HUES64 (cell line): ENCODE data around the gene S100A12.
"Not testable (repeated sequence)": the region's sequence is repeated elsewhere in the genome, so short reads cannot be mapped to it uniquely, and the experiment has no call there.

ENCODE experiments used
- H3K27ac ChIP-seq: 2 replicates; pipeline ENCODE4 v1.7.0; 2013; ENCODE audit warnings: low read depth, low read length, inconsistent platforms
- H3K27me3 ChIP-seq: 2 replicates; pipeline ENCODE4 v1.6.1; 2013; ENCODE audit warnings: mild to moderate bottlenecking, low read length; ENCODE audit not compliant: insufficient read depth
- H3K36me3 ChIP-seq: 2 replicates; pipeline ENCODE4 v1.6.1; 2013; ENCODE audit warnings: mild to moderate bottlenecking, low read length; ENCODE audit not compliant: insufficient read depth
- H3K4me1 ChIP-seq: 2 replicates; pipeline ENCODE4 v1.6.1; 2013; ENCODE audit warnings: mild to moderate bottlenecking, low read length, moderate library complexity; ENCODE audit not compliant: insufficient read depth
- H3K4me3 ChIP-seq: 2 replicates; pipeline ENCODE4 v1.5.1; 2013; ENCODE audit warnings: mild to moderate bottlenecking, low read length, moderate library complexity
- H3K9ac ChIP-seq: 2 replicates; pipeline ENCODE4 v1.6.1; 2013; ENCODE audit warnings: mild to moderate bottlenecking, low read depth, low read length
- H3K9me3 ChIP-seq: 2 replicates; pipeline ENCODE4 v1.6.1; 2013; ENCODE audit warnings: low read depth, low read length; ENCODE audit not compliant: insufficient read depth
- WGBS: fragments of 150-250, 120-280 bp; methylation state at CpG from one replicate; pipeline ENCODE4 v1.1.7; 2013; ENCODE audit warnings: missing lambda C conversion rate; 5-methylcytosine and 5-hydroxymethylcytosine counted together

S100A12 gene

DNA sequence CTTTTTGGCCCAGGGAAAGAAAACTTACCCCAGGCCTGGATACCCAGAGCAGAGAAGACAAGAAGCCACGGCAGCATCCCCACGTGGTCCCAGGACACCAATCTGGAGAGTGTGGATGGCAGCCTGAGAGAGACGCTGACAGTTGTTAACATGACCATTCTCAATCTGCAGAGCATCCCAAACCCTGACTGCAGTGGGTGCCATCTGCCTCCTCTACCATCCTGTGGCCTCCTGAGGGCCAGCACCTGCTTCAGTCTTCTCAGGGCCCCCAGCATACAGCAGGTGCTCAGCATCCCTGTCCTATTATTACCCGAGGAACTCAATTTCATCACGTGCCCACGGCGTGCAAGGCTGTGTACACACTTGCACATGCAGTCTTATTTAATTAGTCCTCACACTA is 27.6 kb downstream of the S100A12 start:
- no peak overlapping the region for H3K4me3 ChIP-seq
- no peaks in the 10 kb centered on the region for H3K9me3 ChIP-seq
- no peak overlapping the region for H3K27ac ChIP-seq
- no peaks in the 10 kb centered on the region for H3K36me3 ChIP-seq
- H3K4me1 ChIP-seq = no peaks in the 10 kb centered on the region
- 77% methylated on average over 7 of the region's 7 CpGs for WGBS
- H3K27me3 ChIP-seq = peaks cover 3% of the 10 kb centered on the region; the same call in 1 of the 2 replicates
- no peak overlapping the region for H3K9ac ChIP-seq

DNA sequence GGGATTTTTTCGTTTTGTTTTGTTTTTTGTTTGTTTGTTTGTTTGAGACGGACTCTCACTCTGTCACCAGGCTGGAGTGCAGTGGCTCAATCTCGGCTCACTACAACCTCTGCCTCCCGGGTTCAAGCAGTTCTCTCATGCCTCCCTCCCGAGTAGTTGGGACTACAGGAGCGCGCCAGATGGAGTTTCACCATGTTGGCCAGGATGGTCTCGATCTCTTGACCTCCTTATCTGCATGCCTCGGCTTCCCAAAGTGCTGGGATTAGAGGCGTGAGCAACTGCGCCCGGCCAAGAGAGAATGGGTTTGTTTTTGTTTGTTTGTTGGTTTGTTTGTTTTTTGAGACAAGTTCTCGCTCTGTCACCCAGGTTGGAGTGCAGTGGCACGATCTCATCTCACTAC is 28.4 kb downstream of the S100A12 start:
- not testable (repeated sequence) for H3K27me3 ChIP-seq, H3K4me3 ChIP-seq, H3K4me1 ChIP-seq, H3K9ac ChIP-seq, H3K9me3 ChIP-seq, H3K27ac ChIP-seq, H3K36me3 ChIP-seq
- WGBS = 83% methylated on average over 14 of the region's 14 CpGs

DNA sequence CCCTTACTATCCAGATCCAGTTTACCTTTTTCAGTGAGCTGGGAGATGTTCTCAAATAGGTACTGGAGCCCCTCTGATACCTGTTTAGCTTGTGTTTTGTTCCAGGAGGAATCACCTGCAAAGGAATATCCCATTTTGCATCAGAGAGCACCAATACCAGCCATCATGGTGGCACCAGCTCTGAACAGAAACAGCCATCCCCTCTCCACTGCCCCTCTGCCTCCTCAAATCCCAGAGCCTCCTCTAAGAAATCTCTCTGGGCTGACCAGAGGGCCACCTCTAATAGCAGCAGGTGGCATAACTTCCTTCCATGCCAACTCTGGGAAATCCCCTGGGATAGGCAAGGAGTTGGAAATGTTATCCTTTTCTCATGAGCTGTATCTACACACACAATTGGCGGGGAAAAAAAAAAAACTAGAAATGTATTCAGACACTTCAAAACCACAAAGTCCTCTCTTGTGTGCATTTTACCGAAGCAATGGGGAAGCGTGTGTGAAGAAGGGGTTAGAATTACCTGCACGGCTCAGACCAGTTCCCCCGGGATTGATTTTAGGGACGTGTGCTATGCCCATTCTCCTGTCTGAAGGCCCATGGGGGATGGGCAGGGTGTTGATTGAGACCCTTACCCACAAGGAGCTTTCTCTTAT is 29.2 kb downstream of the S100A12 start:
- Histone ChIP-seq H3K27ac (no peak overlapping the region), H3K9me3 (no peaks in the 10 kb centered on the region), H3K9ac (no peak overlapping the region), H3K36me3 (no peaks in the 10 kb centered on the region), H3K4me1 (no peaks in the 10 kb centered on the region), H3K4me3 (no peak overlapping the region), H3K27me3 (peaks cover 3% of the 10 kb centered on the region; the same call in 1 of the 2 replicates)
- 88% methylated on average over 6 of the region's 6 CpGs for WGBS

DNA sequence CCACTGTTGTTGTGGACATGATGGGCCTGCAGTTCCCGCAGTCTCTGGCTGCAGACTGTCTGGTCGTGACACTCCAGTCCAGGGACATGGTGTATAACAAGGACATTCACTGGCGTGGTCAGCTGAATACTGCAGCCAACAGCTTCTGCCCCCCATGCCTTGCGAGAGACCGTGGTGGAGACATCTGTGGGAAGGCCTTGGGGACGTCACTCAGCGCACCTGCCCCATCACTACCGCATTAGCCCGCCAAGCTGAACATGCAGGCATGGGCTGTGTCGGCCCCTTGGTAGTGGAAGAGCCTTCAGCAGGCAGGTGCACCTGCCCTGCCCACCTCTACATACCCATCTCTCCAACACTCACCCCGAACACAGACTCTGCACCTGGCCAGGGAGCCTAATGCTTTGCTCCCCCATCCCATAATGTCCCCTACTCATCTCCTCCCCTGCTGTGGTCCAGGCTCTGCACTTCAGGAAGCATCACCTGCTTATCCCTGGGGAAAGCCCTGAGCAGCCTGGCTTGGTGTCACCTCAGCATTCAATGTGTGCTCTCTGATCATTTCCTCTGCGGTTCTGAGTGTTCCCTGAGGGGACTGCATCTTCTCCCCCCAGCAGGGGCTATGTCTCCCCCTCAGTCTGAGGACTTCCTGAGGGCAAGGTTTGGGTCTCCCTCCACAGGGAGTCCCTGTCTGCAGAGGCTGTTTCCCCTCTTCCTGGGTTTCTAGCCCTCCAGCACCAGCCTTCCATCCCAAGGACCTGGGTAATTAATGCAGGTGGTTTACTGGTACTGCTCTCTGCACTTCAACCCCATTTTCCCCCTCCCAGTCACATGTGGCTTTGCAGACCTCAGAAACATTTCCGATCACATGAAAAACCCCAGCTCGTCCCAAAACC is 30.0 kb downstream of the S100A12 start:
- H3K9ac ChIP-seq = no peak overlapping the region
- no peak overlapping the region for H3K4me3 ChIP-seq
- no peaks in the 10 kb centered on the region for H3K9me3 ChIP-seq
- 90% methylated on average over 14 of the region's 14 CpGs for WGBS
- H3K4me1 ChIP-seq = no peaks in the 10 kb centered on the region
- no peaks in the 10 kb centered on the region for H3K36me3 ChIP-seq
- H3K27ac ChIP-seq = no peak overlapping the region
- peaks cover 3% of the 10 kb centered on the region; the same call in 1 of the 2 replicates for H3K27me3 ChIP-seq

DNA sequence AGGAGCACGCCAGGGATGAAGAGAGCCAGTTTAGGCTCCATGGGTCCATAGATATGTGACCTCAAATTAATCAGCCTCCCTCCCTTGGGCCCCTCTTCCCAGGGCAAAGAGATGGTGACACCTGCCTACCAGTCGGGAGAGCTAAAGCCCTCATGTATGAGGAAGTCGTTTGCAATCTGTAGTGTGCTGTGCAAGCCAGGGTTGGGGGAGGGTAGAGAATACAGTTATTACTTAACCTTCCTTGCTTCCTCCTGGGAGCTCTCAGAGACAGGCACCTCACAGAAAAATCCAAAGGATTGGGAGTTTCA is 30.7 kb downstream of the S100A12 start:
- Histone ChIP-seq H3K4me1 (no peaks in the 10 kb centered on the region), H3K27ac (no peak overlapping the region), H3K4me3 (no peak overlapping the region), H3K9ac (no peak overlapping the region), H3K27me3 (peaks cover 3% of the 10 kb centered on the region; the same call in 1 of the 2 replicates), H3K9me3 (no peaks in the 10 kb centered on the region), H3K36me3 (no peaks in the 10 kb centered on the region)
- 82% methylated on average over 3 of the region's 3 CpGs for WGBS

DNA sequence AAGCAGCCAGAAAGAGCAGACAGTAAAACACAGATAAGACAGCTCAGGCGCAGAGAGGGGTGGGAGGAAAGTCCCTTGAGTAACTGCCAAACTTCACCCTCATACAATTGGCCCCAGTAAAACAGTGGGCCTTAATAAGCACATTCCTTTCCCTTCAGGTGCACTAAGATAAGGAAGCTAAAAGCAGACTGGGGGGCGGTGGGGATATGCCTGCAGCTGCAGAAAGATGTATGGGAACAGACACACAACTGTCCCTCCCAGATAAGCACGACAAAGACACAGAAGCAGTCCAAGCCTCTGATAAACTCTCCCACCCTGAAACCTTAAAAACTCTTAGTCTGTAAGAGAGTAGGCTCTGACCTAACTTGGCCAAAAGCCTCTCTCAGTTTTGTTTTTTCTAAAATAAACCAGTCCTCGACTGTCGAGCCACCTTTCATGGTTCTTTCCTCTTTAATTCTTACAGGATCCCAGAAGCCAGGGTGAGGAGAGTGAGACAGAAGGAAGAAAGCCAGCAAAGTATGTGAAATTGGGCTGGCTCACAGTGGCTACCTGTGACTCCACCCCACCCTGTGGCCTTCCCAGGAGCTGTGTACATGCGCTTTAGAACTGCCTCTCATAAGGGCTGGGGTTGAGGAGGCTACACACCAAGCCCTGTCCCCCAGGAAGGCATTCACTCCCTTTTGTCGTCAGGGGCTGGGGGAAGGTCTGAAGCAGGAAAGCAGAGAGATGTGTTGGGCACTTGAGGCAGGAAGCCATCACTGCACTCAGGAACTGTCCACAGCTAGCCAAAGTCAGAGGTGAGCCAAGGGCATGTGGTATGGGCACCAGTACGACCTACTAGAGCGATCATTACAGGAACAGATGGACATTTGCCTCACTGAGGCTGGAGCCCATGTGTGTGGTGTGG is 31.4 kb downstream of the S100A12 start:
- Histone ChIP-seq H3K4me1 (no peaks in the 10 kb centered on the region), H3K27ac (no peak overlapping the region), H3K27me3 (peaks cover 3% of the 10 kb centered on the region; the same call in 1 of the 2 replicates), H3K9me3 (no peaks in the 10 kb centered on the region), H3K4me3 (no peak overlapping the region), H3K9ac (no peak overlapping the region), H3K36me3 (no peaks in the 10 kb centered on the region)
- 80% methylated on average over 9 of the region's 9 CpGs for WGBS

DNA sequence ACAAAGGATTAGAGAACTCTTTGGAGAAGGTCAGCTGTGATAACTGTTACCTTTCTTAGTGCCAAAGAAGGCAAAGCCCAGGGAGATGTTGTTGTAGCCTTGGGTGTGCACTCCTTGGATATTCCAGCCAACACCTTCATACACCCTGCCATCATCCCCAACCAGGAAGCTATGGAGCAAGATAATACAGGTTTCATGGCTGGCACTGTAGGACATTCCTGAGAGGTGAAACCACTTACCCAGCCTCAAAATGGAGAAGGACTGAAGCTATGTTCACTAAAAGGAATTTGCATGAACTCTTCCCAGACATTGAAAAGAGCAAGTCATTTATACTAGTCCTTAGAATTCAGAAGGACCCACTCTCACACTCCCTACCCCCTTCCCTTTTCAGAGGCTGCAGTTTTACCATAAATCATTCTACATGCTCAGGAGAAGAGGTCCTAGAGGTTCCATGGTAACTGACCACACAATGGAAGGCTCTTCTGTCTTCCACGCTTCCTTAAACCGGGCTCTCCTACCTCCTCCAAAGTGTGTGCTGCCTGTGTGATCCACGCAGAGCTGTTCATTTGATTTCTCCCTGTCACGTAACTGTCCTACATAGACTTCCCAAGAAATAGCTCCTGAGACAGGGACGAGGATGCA is 32.3 kb downstream of the S100A12 start:
- Histone ChIP-seq H3K4me1 (no peaks in the 10 kb centered on the region), H3K27ac (no peak overlapping the region)

DNA sequence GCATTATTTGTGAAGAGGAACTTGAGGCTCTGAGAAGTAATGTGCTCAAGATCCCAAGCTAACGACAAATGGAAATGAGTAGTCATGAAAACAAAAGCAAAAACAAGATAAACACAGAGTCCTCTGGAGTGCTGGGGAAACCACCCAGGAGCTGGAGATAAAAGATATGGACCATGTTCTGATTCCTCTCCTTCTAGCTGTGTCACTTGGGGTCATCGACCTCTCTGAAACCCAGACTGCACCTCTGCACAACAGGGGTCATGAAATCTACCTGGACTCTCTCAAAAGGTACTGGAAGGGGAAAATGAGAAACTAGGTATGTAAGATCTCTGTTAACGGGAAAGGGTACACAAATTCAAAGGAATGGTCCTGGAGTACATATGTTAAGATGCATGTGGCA is 33.2 kb downstream of the S100A12 start:
- Histone ChIP-seq H3K9ac (no peak overlapping the region), H3K27me3 (no peaks in the 10 kb centered on the region), H3K4me1 (no peaks in the 10 kb centered on the region), H3K9me3 (no peaks in the 10 kb centered on the region), H3K36me3 (no peaks in the 10 kb centered on the region), H3K27ac (no peak overlapping the region), H3K4me3 (no peak overlapping the region)
- WGBS = 91% methylated on average over 3 of the region's 3 CpGs

More for the DNA sequence above, 32.3 kb downstream of the S100A12 start:
- H3K9me3 ChIP-seq = no peaks in the 10 kb centered on the region
- no peak overlapping the region for H3K4me3 ChIP-seq
- no peaks in the 10 kb centered on the region for H3K36me3 ChIP-seq
- H3K9ac ChIP-seq = no peak overlapping the region
- H3K27me3 ChIP-seq = peaks cover 3% of the 10 kb centered on the region; the same call in 1 of the 2 replicates
- 58% methylated on average over 5 of the region's 5 CpGs for WGBS

DNA sequence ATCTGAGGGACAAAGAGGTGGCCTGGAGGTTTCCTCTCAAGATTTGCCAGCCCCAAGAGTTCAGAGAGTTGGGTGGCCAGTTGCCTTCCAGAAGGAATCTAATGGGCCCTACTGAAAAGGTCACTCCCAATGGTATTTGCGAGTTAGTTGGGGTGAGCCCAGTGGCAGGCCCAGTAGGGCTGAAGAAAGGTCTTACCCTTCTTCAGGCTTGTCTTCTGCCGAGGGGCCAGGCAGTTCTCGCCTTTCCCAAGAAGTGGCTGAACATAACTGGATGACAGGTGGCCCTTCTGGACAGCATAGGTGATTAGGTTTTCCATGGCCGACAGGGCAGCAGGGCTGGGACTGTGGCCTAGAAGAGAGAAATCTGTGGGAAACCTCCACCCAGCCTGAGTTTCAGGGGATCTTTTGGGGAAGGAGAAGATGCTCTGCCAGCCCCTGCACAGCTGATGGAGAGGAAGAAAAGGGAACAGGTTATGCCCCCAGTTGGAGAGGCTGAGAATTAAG is 33.9 kb downstream of the S100A12 start:
- WGBS = 86% methylated on average over 4 of the region's 4 CpGs
- Histone ChIP-seq H3K9me3 (no peaks in the 10 kb centered on the region), H3K9ac (no peak overlapping the region), H3K4me3 (no peak overlapping the region), H3K4me1 (no peaks in the 10 kb centered on the region), H3K27ac (no peak overlapping the region), H3K36me3 (no peaks in the 10 kb centered on the region), H3K27me3 (no peaks in the 10 kb centered on the region)

DNA sequence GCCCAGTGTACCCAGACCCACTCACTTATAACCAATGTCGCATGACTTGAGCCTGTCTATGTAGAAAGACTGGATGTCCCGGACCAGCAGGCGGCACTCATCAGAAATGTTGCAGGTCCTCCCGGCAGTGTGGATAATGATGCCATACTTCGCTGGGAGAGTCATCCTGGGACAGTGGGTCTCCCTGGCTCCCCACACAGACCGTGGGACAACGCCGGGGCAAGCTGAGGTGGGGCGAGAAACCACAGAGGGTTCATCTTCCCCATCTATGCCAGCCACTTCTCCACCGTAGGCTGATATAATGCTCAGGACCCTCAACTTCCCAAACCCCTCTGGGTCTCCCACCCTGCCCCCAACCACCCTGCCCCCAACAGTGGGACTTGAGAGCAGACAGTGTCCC is 35.1 kb downstream of the S100A12 start:
- Histone ChIP-seq H3K9me3 (no peaks in the 10 kb centered on the region), H3K9ac (no peak overlapping the region), H3K27me3 (no peaks in the 10 kb centered on the region), H3K4me3 (no peak overlapping the region), H3K27ac (no peak overlapping the region), H3K36me3 (no peaks in the 10 kb centered on the region), H3K4me1 (no peaks in the 10 kb centered on the region)
- WGBS = 90% methylated on average over 10 of the region's 10 CpGs
